Liver (tissue), 3 donors: ENCODE measurements around the gene FIBP.

Experiments used
- FOXA1 ChIP-seq: IDR thresholded peaks from 2 replicates; pipeline ENCODE4 v1.6.1; 2016; ENCODE audit warnings: antibody characterized with exemption
- JUND ChIP-seq, 2 donors: IDR thresholded peaks; 2 replicates each; pipeline ENCODE4 v1.6.1; 2016; ENCODE audit warnings: antibody characterized with exemption in 2 of 2
- MAX ChIP-seq: IDR thresholded peaks from 2 replicates; pipeline ENCODE4 v1.6.1; 2016; ENCODE audit warnings: antibody characterized with exemption
- NR2F2 ChIP-seq: IDR thresholded peaks from 2 replicates; pipeline ENCODE4 v1.6.1; 2016; ENCODE audit warnings: antibody characterized with exemption
- RAD21 ChIP-seq, 2 donors: IDR thresholded peaks; 2 replicates each; pipeline ENCODE4 v1.6.1; 2016; ENCODE audit warnings: antibody characterized with exemption in 2 of 2, mild to moderate bottlenecking in 2 of 2
- RXRA ChIP-seq, 2 donors: IDR thresholded peaks; 2 replicates each; pipeline ENCODE4 v1.6.1; 2017 to 2018; ENCODE audit warnings: antibody characterized with exemption in 2 of 2, mild to moderate bottlenecking in 1 of 2
- TF ChIP-seq, protein P1 (sequence below): fragments of 150-350 bp; IDR thresholded peaks from 2 replicates; pipeline ENCODE4 v1.5.1; 2017; ENCODE audit warnings: improper control_type of control experiment, low read depth, low read length; ENCODE audit not compliant: missing input control
- TF ChIP-seq, protein P2 (sequence below): IDR thresholded peaks from 2 replicates; pipeline ENCODE4 v1.6.1; 2016; ENCODE audit warnings: antibody characterized with exemption
- donor health status: healthy.
- donor health status: healthy.

DNA sequence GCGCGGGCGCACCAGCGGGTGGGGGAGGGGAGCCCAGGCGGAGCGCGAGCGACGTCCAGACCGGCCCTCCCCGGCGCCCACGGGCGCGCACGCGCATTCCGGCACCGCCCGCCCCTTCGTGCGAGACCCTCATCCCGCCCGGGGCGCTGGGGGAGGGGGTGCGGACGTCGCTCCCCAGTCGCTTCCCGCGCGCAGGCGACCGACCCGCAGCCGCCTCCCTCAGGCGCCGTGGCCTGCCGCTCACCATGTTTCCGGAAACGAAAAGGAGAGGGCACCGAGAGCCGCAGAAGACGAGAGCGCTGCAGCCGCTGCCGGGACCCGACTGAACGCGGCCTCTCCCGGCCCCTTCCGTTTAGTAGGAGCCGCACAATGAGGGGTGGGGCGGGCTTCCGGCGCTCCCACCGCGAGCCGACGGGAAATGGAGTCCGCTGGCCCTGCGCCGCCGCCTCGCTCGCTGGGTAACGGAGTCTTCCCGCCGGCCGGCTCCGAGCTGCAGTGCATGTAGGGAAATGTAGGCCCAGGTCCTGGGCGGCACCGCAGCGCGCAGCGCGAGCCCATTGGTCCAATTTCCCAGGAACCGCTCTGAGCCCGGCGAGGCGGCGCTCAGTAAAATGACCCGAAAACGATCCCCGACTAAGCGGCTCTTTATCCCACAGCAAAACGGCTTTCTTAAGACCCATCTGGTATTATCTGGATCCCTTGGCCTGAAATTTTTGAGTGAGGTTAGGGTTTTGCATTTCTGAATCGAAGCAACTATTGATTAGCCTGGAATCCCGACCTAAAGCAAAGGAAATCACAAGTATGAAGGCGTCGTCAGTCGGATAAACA lies 30.2 kb downstream of the FIBP start, which contains the start of gene CFL1:
- TF ChIP-seq, protein P1, sequence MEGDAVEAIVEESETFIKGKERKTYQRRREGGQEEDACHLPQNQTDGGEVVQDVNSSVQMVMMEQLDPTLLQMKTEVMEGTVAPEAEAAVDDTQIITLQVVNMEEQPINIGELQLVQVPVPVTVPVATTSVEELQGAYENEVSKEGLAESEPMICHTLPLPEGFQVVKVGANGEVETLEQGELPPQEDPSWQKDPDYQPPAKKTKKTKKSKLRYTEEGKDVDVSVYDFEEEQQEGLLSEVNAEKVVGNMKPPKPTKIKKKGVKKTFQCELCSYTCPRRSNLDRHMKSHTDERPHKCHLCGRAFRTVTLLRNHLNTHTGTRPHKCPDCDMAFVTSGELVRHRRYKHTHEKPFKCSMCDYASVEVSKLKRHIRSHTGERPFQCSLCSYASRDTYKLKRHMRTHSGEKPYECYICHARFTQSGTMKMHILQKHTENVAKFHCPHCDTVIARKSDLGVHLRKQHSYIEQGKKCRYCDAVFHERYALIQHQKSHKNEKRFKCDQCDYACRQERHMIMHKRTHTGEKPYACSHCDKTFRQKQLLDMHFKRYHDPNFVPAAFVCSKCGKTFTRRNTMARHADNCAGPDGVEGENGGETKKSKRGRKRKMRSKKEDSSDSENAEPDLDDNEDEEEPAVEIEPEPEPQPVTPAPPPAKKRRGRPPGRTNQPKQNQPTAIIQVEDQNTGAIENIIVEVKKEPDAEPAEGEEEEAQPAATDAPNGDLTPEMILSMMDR, result no peak
- TF ChIP-seq RXRA (IDR thresholded peaks at IDR 0.05) (no peak), FOXA1 (peak; percentile 59), JUND (IDR thresholded peaks at IDR 0.05) (peak in 1 of 2 donors; percentile 17), MAX (peak; percentile 20), NR2F2 (no peak), RAD21 (IDR thresholded peaks at IDR 0.05) (peak in 1 of 2 donors; percentile 6)
- TF ChIP-seq, protein P2, sequence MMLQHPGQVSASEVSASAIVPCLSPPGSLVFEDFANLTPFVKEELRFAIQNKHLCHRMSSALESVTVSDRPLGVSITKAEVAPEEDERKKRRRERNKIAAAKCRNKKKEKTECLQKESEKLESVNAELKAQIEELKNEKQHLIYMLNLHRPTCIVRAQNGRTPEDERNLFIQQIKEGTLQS, result no peak
